ENCODE measurements around the gene FGD4.

The FGD4 gene

DNA sequence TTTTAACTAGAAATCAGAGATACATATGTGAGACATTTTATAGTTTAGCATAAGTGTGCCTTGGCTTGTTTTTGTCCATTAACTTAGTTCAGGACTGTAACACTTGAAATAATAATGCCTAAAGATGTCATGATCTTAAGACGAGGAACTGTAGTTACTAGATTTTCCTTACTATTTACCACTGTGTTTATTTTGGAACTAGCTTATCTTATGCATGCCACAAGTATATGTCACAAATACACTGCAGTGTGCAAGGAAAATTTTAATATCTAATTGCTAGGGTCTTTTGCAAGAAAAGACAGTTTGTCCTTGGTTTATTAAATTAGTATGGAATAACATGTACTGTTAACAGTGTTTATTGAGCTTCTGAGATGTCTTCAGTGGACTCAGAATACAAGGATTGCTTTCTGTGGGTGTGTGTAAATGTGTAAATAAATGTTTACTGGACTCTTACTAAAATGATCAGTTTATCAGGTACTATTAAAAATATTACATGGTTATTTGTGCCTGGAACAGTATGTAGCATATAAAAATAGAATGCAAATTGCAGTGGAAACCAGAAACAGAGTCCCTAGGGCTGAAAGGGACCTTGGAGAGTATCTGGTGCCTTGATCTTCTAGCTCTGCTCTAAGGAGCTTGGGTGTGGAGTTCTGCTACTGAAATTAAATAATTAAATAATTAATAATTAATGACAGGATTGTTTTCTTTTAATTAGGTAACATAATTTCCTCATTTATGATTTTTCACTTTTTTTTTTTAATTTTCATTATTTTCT, 58.1 kb downstream of the FGD4 start:
- Histone ChIP-seq H3K36me3 (ENCODE audit: control insufficient read depth in 1 of 2, insufficient read depth in 2 of 2, low read length in 2 of 2) (no peaks in the 10 kb centered on the region), H3K9me3 (ENCODE audit: control insufficient read depth in 1 of 2, low read length in 2 of 2) (no peaks in the 10 kb centered on the region), H3K27me3 (ENCODE audit: low read depth, low read length) (no peaks in the 10 kb centered on the region), H3K27ac (ENCODE audit: low read length) (no peak overlapping the region), H3K4me1 (ENCODE audit: control insufficient read depth in 1 of 2, insufficient read depth in 2 of 2, low read length in 2 of 2) (peaks cover 20 to 24% of the 10 kb centered on the region in 2 donors), H3K4me3 (ENCODE audit: low read depth in 1 of 2, low read length in 2 of 2) (no peak overlapping the region)

DNA sequence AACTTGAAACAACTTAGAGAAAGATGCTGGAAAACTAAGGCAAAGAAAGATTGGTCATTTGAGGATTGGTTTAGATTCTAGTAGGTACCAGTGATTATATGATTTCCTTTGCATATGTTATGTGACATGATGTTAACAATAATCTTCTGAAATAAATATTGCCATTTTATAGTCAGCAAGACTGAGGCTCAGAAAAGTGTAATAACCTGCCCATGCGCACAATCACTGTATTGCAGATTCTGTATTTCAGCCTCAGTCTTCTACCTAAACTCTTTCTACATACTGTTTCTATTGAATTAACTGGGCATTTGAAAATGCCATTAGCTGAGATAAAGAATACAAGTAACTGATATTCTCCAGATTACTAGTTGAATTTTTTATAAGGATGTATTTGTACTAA, 61.3 kb downstream of the FGD4 start:
- peaks cover 14 to 18% of the 10 kb centered on the region in 2 donors for H3K4me1 ChIP-seq (ENCODE audit: control insufficient read depth in 1 of 2, insufficient read depth in 2 of 2, low read length in 2 of 2)
- H3K27ac ChIP-seq (ENCODE audit: low read length): no peak overlapping the region
- no peaks in the 10 kb centered on the region for H3K27me3 ChIP-seq (ENCODE audit: low read depth, low read length)
- no peak overlapping the region for H3K4me3 ChIP-seq (ENCODE audit: low read depth in 1 of 2, low read length in 2 of 2)
- no peaks in the 10 kb centered on the region for H3K9me3 ChIP-seq (ENCODE audit: control insufficient read depth in 1 of 2, low read length in 2 of 2)
- no peaks in the 10 kb centered on the region for H3K36me3 ChIP-seq (ENCODE audit: control insufficient read depth in 1 of 2, insufficient read depth in 2 of 2, low read length in 2 of 2)

DNA sequence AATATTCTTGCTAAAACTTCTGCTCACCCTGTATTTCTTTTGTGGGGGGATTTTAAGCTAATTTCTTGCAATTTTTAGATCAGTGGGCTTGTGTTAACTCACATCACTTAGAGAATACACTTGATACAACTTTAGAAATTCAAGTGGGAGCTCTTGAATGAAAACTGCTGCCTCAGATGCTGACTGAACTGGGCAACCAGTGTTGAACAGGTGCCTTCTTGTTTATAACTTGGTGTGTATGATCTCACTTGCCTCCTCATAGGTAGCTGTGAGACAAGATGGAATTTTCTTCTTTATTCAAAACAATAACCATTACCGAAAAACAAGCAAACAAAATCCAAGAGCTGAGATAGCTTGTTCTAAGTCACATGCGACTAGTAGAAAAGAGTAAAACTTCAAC, 63.5 kb downstream of the FGD4 start:
- Histone ChIP-seq H3K36me3 (ENCODE audit: control insufficient read depth in 1 of 2, insufficient read depth in 2 of 2, low read length in 2 of 2) (no peaks in the 10 kb centered on the region), H3K27me3 (ENCODE audit: low read depth, low read length) (no peaks in the 10 kb centered on the region), H3K9me3 (ENCODE audit: control insufficient read depth in 1 of 2, low read length in 2 of 2) (no peaks in the 10 kb centered on the region)

DNA sequence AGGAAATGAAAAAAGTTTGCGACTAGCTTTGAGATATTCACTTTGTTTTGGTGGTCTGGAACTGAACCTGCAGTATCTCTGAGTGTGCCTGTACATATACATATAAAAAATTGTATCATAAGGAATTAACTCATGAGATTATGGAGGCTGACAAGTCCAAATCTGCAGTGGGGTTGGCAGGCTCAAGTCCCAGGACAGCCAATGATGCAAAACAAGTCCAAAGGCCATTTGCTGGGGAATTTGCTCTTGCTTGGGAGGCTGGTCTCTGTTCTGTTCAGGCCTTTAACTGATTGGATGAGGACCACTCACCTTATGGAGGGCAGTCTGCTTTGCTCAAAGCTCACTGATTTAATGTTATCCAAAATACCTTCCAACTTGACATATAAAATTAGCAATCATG, 66.8 kb downstream of the FGD4 start:
- Histone ChIP-seq H3K4me3 (ENCODE audit: low read depth in 1 of 2, low read length in 2 of 2) (no peak overlapping the region), H3K4me1 (ENCODE audit: control insufficient read depth in 1 of 2, insufficient read depth in 2 of 2, low read length in 2 of 2) (peaks cover 0 to 5% of the 10 kb centered on the region in 2 donors), H3K9me3 (ENCODE audit: control insufficient read depth in 1 of 2, low read length in 2 of 2) (no peaks in the 10 kb centered on the region), H3K27me3 (ENCODE audit: low read depth, low read length) (no peaks in the 10 kb centered on the region), H3K36me3 (ENCODE audit: control insufficient read depth in 1 of 2, insufficient read depth in 2 of 2, low read length in 2 of 2) (no peaks in the 10 kb centered on the region), H3K27ac (ENCODE audit: low read length) (no peak overlapping the region)

More for the DNA sequence above, 63.5 kb downstream of the FGD4 start:
- no peaks in the 10 kb centered on the region for H3K4me1 ChIP-seq (ENCODE audit: control insufficient read depth in 1 of 2, insufficient read depth in 2 of 2, low read length in 2 of 2)
- H3K4me3 ChIP-seq (ENCODE audit: low read depth in 1 of 2, low read length in 2 of 2): no peak overlapping the region
- H3K27ac ChIP-seq (ENCODE audit: low read length): no peak overlapping the region

DNA sequence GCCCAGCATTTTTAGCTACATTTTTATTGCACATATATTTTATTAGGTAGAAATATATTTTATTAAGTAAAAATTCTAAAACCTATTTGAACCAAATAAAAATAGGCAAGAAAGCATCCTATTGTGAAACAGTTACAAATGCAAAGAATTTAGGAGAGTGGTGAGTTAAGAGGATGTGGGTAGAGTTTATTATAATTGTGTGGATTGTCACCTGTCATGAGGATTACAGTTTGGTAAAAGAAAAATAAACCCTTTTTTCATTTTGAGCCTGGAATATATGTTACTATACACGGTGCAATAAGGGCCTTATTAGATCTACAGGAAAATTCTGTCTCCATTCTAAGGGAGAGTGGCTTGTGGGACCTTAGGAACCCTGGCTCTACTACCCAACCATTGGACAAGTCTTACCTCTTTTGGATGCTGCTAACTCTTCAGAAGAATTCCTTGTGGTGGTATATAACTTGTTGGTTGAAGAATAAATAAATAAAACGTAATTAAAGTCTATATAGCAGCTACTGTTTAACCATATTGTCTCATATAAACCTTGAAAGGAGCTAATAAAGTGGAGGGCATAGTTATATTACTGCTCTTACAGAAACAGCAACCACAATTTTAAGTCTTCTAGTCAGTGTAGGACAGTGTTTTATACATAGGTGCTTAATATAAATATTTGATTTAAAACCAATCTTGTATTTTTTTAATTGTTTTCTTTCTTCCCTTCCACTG, 67.8 kb downstream of the FGD4 start:
- no peak overlapping the region for H3K4me3 ChIP-seq (ENCODE audit: low read depth in 1 of 2, low read length in 2 of 2)
- peaks cover 0 to 5% of the 10 kb centered on the region in 2 donors for H3K4me1 ChIP-seq (ENCODE audit: control insufficient read depth in 1 of 2, insufficient read depth in 2 of 2, low read length in 2 of 2)
- no peaks in the 10 kb centered on the region for H3K27me3 ChIP-seq (ENCODE audit: low read depth, low read length)
- H3K36me3 ChIP-seq (ENCODE audit: control insufficient read depth in 1 of 2, insufficient read depth in 2 of 2, low read length in 2 of 2): no peaks in the 10 kb centered on the region
- H3K9me3 ChIP-seq (ENCODE audit: control insufficient read depth in 1 of 2, low read length in 2 of 2): no peaks in the 10 kb centered on the region
- H3K27ac ChIP-seq (ENCODE audit: low read length): no peak overlapping the region

DNA sequence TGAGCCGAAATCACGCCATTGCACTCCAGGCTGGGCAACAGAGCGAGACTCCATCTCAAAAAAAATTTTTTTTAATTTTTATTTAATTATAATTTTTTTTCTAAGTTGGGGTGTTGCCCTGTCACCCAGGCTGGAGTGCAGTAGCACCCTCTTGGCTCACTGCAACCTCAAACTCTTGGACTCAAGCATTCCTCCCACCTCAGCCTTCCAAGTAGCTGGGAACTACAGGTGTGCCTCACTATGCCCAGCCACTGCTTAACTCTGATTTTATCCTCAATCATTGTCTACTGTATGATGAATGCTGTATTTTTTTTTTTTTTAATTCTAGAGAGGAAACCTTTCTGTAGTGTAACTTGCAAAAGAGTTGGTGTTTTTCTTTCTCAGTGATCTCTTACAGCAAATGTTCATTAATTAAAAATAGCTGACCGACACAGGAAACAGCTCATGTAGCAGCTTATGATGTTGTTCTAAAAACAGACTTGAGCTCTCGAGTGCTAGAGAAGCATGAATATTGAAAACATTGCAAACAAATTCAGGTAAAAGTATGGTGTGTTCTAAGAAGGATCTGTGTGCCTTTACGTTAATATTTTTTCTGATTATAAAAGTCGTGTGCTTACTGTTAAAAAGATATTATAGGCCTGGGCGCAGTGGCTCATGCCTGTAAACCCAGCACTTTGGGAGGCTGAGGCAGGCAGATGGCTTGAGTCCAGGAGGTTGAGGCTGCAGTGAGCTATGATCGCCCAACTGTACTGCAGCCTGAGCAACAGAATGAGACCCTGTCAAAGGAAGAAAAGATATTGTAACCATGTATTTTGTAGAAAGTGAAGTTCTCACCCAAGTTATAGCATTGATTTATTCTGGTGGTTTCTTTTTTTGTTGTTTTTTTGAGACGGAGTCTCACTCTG, 68.9 kb downstream of the FGD4 start:
- no peak overlapping the region for H3K27ac ChIP-seq (ENCODE audit: low read length)
- no peaks in the 10 kb centered on the region for H3K27me3 ChIP-seq (ENCODE audit: low read depth, low read length)
- peaks cover 0 to 5% of the 10 kb centered on the region in 2 donors for H3K4me1 ChIP-seq (ENCODE audit: control insufficient read depth in 1 of 2, insufficient read depth in 2 of 2, low read length in 2 of 2)
- no peaks in the 10 kb centered on the region for H3K36me3 ChIP-seq (ENCODE audit: control insufficient read depth in 1 of 2, insufficient read depth in 2 of 2, low read length in 2 of 2)
- no peak overlapping the region for H3K4me3 ChIP-seq (ENCODE audit: low read depth in 1 of 2, low read length in 2 of 2)
- H3K9me3 ChIP-seq (ENCODE audit: control insufficient read depth in 1 of 2, low read length in 2 of 2): no peaks in the 10 kb centered on the region

DNA sequence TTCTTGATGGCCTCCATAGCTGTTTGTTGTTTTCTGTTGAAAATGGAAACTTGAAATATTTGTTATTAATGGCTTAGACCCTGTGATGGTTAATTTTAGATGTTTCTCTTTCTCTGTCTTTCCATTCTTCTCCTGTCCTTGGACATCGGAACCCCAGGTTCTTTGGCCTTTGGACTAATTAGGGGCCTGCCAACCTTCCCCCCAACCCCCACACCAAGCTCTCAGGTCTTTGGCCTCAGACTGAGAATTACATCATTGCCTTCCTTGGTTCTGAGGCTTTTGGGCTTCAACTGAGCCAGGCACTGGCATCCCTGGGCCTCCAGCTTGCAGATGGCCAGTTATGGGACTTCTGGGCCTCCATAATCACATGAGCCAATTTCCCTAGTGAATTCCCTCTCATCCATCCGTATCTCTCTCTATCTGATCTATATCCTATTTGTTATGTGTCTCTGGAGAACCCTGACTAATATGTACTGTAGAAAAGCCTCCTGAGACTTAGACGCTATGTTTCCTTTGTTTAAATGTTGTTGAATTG, 71.6 kb downstream of the FGD4 start:
- Histone ChIP-seq H3K9me3 (ENCODE audit: control insufficient read depth in 1 of 2, low read length in 2 of 2) (no peaks in the 10 kb centered on the region), H3K27ac (ENCODE audit: low read length) (no peak overlapping the region), H3K4me1 (ENCODE audit: control insufficient read depth in 1 of 2, insufficient read depth in 2 of 2, low read length in 2 of 2) (peaks cover 0 to 5% of the 10 kb centered on the region in 2 donors), H3K27me3 (ENCODE audit: low read depth, low read length) (no peaks in the 10 kb centered on the region), H3K36me3 (ENCODE audit: control insufficient read depth in 1 of 2, insufficient read depth in 2 of 2, low read length in 2 of 2) (no peaks in the 10 kb centered on the region), H3K4me3 (ENCODE audit: low read depth in 1 of 2, low read length in 2 of 2) (no peak overlapping the region)

DNA sequence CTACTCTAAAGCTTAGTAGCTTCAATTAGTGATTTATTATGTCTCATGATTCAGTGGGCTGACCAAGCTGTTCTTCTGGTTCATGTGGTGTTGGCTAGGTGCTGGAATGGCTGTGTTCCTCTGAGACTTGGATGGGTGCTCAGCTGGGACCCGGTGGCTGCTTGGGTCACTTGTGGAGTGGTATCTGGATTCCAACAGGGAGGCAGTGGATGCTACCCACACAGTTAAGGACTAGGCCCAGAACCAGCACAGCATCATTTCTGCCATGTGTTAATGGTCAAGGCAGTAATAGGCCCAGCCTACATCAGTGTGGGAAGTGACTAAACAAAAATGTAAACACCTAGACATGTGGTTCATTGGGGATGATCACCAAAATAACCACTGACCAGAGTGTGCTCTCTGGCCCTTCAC, 72.2 kb downstream of the FGD4 start:
- H3K4me1 ChIP-seq (ENCODE audit: control insufficient read depth in 1 of 2, insufficient read depth in 2 of 2, low read length in 2 of 2): peaks cover 0 to 5% of the 10 kb centered on the region in 2 donors
- no peaks in the 10 kb centered on the region for H3K9me3 ChIP-seq (ENCODE audit: control insufficient read depth in 1 of 2, low read length in 2 of 2)
- no peak overlapping the region for H3K27ac ChIP-seq (ENCODE audit: low read length)
- H3K27me3 ChIP-seq (ENCODE audit: low read depth, low read length): no peaks in the 10 kb centered on the region
- no peak overlapping the region for H3K4me3 ChIP-seq (ENCODE audit: low read depth in 1 of 2, low read length in 2 of 2)
- H3K36me3 ChIP-seq (ENCODE audit: control insufficient read depth in 1 of 2, insufficient read depth in 2 of 2, low read length in 2 of 2): no peaks in the 10 kb centered on the region

DNA sequence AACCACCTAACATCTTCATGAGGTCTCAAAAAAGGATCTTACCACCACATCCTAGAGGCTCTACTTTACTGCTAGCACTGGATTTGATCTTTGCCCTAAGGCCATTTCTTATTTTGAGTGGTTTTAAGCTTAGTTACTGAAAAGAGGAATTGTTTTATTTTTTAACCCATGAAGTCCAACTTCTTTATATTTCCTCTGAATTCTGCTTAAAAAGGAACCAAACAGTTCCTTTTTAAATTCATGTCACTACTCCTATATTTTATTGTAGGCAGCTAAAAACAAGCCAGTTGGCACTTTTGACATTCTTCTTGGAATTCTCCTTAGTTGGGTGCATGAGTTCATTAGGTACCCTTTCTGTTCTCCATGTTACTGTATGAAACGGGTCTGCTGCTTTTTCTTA, 76.4 kb downstream of the FGD4 start:
- Histone ChIP-seq H3K4me1 (ENCODE audit: control insufficient read depth in 1 of 2, insufficient read depth in 2 of 2, low read length in 2 of 2) (no peaks in the 10 kb centered on the region), H3K36me3 (ENCODE audit: control insufficient read depth in 1 of 2, insufficient read depth in 2 of 2, low read length in 2 of 2) (no peaks in the 10 kb centered on the region), H3K27ac (ENCODE audit: low read length) (no peak overlapping the region), H3K4me3 (ENCODE audit: low read depth in 1 of 2, low read length in 2 of 2) (no peak overlapping the region), H3K9me3 (ENCODE audit: control insufficient read depth in 1 of 2, low read length in 2 of 2) (no peaks in the 10 kb centered on the region), H3K27me3 (ENCODE audit: low read depth, low read length) (no peaks in the 10 kb centered on the region)

DNA sequence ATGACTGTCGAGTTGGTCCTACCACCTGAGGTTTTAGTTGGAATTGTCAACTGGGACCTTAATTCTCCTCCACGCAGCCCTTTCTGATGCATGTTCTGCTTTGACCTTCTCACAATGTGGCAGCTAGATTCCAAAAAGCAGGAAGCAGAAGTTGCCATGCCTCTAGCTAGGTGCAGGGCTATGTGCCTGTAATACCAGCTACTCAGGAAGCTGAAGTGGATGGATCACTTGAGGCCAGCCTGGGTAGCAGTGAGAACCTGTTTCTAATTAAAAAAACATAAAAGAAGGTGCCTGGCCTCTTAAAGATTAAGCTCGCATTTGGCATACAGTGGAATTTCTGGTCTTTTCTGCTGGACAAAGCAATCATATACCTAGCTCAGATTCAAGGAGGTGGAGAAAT, 77.1 kb downstream of the FGD4 start:
- Histone ChIP-seq H3K36me3 (ENCODE audit: control insufficient read depth in 1 of 2, insufficient read depth in 2 of 2, low read length in 2 of 2) (no peaks in the 10 kb centered on the region), H3K27ac (ENCODE audit: low read length) (no peak overlapping the region), H3K27me3 (ENCODE audit: low read depth, low read length) (no peaks in the 10 kb centered on the region), H3K4me3 (ENCODE audit: low read depth in 1 of 2, low read length in 2 of 2) (no peak overlapping the region), H3K4me1 (ENCODE audit: control insufficient read depth in 1 of 2, insufficient read depth in 2 of 2, low read length in 2 of 2) (no peaks in the 10 kb centered on the region), H3K9me3 (ENCODE audit: control insufficient read depth in 1 of 2, low read length in 2 of 2) (no peaks in the 10 kb centered on the region)

DNA sequence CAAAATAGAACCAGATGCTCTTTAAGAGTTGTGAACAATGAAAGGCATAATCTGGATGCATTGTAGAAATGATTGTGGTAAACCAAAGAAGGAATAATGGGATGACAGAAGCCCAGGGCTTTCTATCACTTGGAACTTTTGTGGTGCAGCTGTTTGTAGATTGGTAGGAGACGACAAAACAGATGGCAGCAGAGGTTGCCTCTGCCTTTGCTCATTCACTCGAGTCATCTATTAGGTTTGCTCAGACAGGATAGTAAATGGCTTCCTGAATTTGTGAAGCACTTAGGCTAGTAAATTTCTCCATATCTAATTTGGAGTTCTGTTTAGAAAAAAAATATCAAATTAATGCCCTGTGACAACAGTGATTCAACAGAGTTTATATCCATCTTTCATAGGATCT, 78.4 kb downstream of the FGD4 start:
- Histone ChIP-seq H3K27me3 (ENCODE audit: low read depth, low read length) (no peaks in the 10 kb centered on the region), H3K27ac (ENCODE audit: low read length) (no peak overlapping the region), H3K4me1 (ENCODE audit: control insufficient read depth in 1 of 2, insufficient read depth in 2 of 2, low read length in 2 of 2) (no peaks in the 10 kb centered on the region), H3K36me3 (ENCODE audit: control insufficient read depth in 1 of 2, insufficient read depth in 2 of 2, low read length in 2 of 2) (no peaks in the 10 kb centered on the region), H3K4me3 (ENCODE audit: low read depth in 1 of 2, low read length in 2 of 2) (no peak overlapping the region), H3K9me3 (ENCODE audit: control insufficient read depth in 1 of 2, low read length in 2 of 2) (no peaks in the 10 kb centered on the region)

All from muscle layer of duodenum (tissue), 2 donors.